HG03558 (cell line): Measurements from ENCODE around the gene KLHL15.
"Not testable (repeated sequence)": the region's sequence is repeated elsewhere in the genome, so short reads cannot be mapped to it uniquely, and the experiment has no call there.

Source experiments
- ATAC-seq: cut with Tn5 transposase; IDR thresholded peaks from one replicate; pipeline ENCODE4 v1.9.1; 2021; ENCODE audit warnings: moderate number of reproducible peaks; ENCODE audit not compliant: unreplicated experiment; ENCODE audit errors: extremely low read depth

The KLHL15 gene, protein sequence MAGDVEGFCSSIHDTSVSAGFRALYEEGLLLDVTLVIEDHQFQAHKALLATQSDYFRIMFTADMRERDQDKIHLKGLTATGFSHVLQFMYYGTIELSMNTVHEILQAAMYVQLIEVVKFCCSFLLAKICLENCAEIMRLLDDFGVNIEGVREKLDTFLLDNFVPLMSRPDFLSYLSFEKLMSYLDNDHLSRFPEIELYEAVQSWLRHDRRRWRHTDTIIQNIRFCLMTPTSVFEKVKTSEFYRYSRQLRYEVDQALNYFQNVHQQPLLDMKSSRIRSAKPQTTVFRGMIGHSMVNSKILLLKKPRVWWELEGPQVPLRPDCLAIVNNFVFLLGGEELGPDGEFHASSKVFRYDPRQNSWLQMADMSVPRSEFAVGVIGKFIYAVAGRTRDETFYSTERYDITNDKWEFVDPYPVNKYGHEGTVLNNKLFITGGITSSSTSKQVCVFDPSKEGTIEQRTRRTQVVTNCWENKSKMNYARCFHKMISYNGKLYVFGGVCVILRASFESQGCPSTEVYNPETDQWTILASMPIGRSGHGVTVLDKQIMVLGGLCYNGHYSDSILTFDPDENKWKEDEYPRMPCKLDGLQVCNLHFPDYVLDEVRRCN

DNA sequence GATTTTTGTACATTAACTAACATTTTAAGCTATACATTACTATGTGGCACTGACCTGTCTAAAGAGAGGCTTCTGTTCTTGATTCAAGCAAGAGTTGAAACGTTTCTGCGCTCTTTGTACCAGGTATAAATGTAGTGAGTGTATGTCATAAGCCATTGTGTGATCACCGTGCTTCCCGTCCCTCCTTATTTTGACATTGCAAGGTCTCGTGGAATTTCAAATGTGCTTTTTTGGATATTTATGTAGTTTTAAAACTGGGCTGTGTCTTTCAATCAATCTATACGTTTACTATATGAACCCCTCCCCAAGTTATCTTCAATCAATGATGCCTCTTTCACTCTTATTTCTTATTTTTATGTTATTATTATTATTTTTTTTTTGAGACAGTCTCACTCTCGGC lies at the start of gene KLHL15:
Gene KLHL15, minus strand, starts transcription at position 101 of the 400 bp plus-strand sequence. CDS start 20,493 bp downstream, outside the sequence.
- ATAC-seq: no peak

DNA sequence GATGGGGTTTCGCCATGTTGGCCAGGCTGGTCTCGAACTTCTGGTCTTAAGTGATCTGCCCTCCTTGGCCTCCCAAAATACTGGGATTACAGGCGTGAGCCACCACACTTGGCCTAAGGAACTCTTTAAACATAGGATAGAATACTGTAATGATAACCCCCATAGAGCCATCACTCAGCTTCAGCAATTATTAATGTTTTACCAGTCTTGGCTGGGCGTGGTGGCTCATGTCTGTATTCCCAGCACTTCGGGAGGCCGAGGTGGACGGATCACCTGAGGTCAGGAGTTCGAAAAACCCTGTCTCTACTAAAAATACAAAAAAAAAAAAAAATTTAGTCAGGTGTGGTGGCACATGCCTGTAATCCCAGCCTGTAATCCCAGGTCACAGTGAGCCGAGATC lies 42.9 kb upstream of the KLHL15 start:
- ATAC-seq: no peak

DNA sequence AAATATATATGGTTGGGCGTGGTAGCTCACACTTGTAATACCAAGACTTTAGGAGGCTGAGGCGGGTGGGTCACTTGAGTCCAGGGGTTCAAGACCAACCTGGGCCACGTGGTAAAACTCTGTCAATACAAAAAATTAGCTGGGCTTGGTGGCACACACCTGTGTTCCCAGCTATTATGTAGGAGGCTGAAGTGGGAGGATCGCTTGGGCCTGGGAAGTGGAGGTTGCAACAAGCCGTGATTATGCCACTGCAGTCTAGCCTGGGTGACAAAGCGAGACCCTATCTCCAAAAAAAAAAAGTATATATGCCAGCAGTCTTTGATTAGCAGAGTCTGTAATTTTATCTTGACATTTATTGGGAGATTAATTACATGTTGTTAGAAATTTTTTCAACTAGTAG lies 36.5 kb upstream of the KLHL15 start:
- ATAC-seq: no peak

DNA sequence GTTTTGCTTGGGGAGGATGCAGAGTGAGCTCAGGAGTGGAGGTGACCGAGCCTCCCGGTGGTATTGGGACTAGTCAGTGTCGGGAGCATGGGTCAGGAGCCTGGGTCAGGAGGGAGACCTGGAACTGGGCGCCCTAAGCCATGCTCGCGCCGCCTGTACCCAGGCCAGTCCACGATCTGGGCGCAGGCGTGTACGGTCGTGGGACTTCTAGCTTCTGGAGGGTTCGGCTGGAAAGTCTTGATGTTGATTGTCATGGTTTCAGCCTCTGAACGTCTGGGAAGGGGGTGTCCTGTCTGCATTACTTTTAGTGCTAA lies 28.0 kb upstream of the KLHL15 start:
- ATAC-seq: no peak

DNA sequence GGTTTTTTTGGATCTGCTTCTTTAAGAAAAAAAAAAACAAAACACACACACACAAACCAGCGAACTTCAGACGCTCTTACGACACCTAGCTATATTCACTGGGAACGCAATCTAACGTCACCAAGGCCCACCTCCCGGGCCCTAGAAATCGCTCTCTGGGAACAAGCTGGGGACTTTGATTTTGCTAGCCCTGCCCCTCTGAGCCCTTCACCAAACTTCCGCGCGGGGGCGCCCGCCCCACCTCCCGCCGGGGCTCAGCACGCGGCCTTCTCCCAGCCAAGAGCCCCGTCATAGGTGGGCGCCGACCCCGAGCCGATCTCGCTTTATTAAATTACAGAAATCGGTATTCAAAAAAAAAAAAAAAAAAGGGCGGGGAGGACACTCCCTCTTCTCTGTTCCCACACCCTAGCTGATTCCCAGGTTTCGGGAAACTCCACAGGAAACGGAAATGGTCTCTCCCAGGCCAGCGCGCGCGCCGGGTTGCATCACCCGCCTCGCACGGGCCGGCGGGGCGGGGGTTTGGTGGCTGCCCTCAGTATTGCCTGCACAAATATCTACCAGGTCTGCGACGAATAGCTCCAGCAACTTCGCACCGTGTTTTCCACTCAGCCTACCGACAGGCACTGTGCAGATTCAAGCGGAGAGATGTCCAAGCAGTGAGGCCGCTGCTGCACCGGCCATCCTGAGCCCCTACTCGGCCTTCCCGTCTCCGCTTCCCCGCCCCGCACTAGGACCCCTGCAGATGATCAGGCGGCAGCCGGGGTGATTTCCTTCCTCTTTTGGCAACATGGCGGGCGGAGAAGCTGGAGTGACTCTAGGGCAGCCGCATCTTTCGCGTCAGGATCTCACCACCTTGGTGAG lies 27.4 kb upstream of the KLHL15 start, which contains the start of gene EIF2S3:
Gene EIF2S3, plus strand, starts transcription at position 775 of the 861 bp plus-strand sequence. Its CDS starts 13 bp downstream, at position 788.
- peak; percentile 82 for ATAC-seq

DNA sequence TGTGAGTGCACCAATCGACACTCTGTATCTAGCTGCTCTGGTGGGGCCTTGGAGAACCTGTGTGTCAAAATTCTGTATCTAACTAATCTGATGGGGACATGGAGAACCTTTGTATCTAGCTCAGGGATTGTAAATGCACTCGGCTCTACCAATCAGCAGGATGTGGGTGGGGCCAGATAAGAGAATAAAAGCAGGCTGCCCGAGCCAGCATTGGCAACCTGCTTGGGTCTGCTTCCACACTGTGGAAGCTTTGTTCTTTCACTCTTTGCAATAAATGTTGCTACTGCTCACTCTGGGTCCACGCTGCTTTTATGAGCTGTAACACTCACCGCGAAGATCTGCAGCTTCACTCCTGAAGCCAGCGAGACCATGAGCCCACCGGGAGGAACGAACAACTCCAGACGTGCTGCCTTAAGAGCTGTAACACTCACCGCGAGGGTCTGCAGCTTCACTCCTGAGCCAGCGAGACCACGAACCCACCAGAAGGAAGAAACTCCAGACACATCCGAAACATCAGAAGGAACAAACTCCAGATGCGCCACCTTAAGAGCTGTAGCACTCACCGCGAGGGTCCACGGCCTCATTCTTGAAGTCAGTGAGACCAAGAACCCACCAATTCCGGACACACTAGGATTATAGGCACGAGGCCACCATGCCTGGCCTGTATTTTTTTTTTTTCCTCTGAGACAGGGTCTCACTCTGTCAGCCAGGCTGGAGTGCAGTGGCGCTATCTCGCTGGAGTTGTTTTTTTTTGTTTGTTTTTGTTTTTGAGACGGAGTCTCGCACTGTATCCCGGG lies 23.7 kb upstream of the KLHL15 start:
- ATAC-seq: not testable (repeated sequence)

DNA sequence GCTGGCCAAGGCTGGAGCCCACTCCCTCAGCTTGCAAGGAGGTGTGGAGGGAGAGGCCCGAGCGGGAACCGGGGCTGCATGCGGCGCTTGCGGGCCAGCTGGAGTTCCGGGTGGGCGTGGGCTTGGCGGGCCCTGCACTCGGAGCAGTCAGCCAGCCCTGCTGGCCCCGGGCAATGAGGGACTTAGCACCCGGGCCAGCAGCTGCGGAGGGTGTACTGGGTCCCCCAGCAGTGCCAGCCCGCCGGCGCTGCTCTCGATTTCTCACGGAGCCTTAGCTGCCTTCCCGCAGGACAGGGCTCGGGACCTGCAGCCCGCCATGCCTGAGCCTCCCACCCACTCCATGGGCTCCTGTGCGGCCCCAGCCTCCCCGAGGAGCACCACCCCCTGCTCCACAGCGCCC lies 22.7 kb upstream of the KLHL15 start:
- ATAC-seq: not testable (repeated sequence)

DNA sequence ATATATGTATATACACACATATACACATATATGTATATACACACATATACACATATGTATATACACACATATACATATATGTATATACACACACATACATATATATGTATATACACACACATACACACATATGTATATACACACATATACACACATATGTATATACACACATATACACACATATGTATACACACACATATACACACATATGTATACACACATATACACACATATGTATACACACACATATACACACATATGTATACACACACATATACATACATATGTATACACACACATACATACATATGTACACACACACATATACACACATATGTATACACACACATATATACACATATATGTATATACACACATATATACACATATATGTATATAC lies 19.1 kb upstream of the KLHL15 start:
- ATAC-seq: not testable (repeated sequence)

DNA sequence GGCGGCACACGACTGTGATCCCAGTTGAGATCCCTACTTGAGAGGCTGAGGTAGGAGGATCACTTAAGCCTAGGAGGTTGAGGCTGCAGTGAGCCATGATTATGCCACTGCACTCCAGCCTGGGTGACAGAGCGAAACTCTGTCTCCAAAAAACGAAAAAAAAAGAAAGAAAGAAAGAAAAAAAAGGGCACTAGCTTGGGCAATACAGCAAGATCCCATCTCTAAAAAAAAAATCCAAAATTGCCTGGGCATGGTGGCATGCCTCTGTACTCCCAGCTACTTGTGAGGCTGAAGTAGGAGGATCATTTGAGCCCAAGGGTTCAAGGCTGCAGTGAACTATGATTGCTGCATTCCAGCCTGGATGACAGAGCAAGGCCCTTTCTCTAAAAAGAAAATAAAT lies 10.7 kb upstream of the KLHL15 start:
- ATAC-seq: no peak

DNA sequence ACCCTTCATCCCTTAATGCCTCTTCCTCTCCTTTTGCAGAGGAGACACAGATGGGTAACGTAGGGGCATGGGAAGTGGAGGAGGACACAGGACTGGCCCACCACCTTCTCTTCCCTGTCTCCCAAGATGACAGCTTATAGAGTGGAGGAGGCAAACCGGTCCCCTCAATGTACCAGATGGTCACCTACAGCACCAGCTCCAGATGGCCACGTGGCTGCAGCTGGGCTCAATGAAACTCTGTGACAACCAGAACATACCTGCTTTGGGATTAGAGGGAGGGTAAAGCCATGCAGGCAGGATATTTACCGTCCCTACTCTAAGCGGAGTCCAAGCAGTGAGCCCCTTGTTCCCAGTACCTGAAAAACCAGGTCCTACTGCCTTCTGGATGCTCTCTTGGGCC lies 7.5 kb upstream of the KLHL15 start:
- ATAC-seq: no peak

DNA sequence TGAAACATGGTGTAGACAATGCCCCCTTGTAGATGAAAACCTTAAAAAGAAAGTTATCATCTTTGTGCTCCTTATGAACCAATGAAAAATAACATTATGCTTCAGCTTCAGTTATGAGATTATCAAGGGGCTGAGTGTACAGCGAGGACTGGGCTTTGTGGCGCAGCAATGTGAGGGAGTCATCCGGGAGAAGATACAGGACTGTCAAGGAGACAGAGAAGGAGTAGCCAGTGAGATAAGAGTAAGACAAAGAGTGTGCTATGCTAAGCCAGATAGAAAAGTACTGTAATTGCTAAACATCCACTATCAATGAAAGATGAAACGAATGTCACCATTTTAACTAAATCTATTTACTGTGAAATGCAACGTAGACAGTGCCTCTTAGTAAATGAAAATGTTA lies 3.6 kb upstream of the KLHL15 start:
- no peak for ATAC-seq

DNA sequence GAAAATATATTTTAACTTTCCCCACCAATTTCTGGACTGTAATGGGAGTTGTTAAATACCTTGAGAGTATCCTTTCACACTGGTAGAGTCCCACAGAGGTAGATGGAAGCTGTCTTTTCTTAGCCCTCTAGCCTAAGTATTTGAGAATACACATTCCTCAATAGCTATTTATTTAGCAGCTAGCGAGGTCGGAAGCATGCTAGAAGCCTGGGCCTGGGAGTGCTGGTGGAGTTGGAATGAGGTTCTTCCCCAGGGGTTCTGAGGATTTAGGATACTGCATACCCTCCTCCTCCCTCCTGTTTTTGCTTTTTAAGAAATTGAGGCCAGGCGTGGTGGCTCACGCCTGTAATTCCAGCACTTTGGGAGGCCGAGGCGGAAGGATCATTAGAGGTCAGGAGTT lies 999 bp upstream of the KLHL15 start:
- ATAC-seq: no peak

DNA sequence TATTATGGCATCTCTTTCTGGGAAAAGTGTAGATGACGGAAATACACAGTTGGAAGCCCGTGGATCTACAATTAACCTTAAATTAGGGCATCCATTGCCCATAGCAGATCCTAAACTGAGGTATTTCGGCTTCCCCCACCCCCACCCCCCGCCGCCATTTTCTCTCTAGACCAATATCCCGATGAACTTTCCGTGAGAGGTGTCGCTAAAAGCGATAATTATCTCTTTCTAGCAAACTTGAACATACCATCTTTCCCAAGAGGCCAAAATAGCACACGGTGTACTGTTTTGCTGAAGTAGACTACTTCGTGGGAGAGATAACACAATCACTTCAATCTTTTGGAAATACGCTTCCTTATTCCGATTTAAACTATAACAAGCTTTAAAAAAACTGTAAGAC lies 554 bp downstream of the KLHL15 start:
- ATAC-seq: no peak

DNA sequence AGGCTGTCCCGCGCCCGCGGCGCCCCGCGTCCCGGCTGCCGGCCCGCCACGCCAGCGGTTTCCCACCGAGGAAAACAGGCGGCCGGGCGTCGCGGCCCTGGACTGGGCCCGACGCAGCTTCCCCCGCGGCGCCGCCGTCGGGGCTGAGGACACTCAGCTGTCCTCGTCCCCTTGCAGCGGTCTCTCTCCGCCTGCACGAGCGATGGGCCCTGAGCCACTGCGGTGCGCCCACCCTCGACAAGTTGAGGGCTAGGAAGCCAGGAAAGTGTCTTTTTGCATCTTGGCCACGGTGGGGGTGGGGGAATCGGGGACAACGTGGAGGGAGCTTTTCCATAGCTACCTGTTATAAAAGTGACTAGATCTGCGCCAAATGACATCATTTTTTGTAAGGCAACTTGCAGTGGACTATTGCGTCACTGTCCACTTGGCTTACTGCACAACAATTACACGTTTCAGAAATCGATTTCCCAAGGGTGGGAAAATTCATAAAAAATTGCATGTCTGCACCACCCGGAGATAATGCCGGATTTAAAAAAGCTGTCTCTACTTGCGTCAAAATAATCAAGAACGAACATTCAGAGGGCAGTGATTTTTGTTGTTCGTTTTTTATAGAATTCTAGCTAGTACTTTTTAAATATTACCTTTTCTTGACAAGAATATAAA lies 1.1 kb downstream of the KLHL15 start:
- ATAC-seq: no peak

DNA sequence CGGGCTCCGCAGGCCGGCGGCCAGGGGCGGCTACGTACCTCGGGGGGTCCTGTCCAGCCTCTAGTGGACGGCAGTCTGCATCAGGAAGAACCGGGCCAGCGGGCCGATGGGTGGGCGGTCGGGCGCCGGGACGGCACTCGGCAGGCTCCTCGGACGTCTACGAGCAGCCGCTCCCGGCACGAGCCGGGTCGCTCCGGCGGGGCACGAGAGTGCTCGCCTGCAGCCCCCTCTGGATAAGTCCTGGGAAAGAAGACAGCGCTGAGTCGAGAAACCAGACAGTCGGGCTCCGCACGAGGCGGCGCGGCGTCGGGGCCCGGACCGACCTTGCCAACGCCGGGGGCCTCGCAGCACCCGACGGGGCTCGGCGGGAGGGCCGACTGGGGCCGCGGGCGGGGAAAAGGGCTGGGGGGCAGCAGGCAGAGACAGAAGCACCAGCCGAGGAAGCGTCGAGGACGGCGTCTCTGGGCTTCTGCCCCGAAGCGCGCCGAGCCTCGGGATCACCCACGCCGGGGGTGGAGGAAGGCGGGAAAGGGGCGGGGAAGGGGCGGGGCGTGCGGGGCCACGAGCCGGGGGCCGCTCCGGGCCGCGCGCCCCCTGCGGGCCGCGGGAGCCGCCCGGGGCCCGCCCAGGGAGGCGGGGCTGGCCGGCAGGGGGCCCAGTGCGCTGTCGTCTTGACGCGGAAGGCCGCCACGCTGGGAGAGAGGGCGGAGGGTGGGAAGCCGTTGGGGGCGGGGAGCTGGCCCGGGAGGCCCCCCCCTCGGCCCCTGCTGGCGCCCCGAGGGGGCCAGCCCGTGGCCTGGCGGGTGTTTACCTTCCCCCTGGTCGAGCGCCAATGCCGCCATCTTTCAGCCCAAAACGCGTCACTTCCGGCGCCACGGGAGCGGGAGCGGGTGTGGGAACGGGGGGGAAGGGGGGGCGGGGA lies 1.9 kb downstream of the KLHL15 start:
- peak; percentile 53 for ATAC-seq

DNA sequence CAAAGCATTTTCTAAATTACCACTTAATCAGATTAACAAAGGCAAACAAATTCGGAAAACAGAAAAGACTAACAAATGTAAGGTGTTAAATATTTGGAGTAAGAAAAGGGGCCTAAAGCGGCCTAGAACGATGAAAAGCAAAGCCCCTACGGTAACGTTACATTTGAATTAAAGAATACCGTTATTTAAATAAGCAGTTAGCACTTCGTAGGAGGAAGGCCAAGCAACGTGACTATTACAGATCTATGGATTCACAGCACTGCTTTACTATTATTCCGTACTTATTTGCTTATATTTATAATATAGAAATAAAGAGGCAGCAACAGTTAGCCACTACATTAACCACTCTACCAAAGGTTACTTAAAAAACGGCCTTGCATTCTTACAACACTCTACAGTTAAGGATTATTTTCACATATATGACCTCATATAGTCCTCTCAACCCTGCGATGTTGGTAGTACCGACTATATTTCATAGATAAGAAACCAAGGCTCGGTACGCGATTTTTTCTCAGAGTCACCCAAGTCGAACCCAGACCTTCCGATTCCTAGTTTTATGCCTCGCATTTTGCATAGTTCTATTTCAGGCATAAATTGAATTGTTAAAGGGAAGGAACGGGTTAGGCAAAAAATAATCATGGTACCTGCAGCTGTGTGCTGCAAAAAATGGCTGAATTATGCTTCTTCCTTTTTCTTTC lies 2.9 kb downstream of the KLHL15 start:
- ATAC-seq: no peak

DNA sequence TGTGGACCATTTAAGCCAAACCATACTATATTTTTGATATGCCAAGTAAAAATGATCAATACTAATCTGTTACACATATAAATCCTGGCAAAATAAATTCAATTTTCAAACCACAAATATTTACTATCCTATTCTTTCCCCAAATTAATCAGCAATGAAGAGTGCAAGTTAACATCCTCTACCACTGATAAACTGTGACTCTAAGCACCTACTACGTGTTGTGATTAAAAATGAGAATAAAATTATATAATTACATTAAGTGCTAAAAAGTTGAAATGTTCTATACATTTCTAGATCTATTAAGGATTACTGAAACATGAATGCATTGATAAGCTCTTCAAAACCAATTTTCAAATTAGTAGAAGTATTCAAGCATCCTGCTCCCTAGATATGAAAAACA lies 3.4 kb downstream of the KLHL15 start:
- no peak for ATAC-seq

DNA sequence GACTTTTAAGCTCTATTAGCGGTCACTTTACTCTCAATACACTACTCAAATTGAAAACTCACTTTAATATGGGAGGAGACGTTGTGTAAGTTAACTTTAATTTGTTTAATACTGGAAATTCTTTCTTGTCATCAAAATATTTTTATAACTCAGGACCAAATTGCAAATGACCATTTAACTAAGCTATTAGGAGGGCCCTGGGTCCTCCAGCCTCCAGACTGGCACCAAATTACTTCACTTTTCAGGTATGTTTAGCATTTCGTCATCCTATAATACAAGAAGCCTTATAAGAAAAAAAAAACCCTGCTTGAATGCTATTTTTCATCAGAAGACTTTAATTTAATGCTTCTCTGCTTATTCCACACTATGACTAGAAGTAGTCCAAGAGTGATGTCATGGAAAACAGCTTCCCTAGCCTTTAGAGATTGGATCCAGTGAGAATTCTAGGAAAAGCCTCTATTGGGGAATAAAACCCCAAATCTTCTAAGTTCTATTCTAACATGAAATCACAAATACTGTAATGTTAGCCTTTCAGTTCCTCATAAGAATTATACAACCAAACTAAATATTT lies 6.6 kb downstream of the KLHL15 start:
- ATAC-seq: no peak
